Breast epithelium (tissue), 3 donors: ENCODE data around the gene MAJIN.

Experiments used
- POLR2A ChIP-seq: fragments of 450-650 bp; IDR thresholded peaks from one replicate; pipeline ENCODE4 v1.6.1; 2016; ENCODE audit warnings: antibody characterized with exemption, mild to moderate bottlenecking, moderate library complexity
- TF ChIP-seq, protein P1 (sequence below), 3 donors: fragments of 450-650 bp; IDR thresholded peaks; one replicate each; pipeline ENCODE4 v1.5.1; 2016 to 2017; ENCODE audit warnings: antibody characterized with exemption in 3 of 3, mild to moderate bottlenecking in 3 of 3, moderate library complexity in 3 of 3

DNA sequence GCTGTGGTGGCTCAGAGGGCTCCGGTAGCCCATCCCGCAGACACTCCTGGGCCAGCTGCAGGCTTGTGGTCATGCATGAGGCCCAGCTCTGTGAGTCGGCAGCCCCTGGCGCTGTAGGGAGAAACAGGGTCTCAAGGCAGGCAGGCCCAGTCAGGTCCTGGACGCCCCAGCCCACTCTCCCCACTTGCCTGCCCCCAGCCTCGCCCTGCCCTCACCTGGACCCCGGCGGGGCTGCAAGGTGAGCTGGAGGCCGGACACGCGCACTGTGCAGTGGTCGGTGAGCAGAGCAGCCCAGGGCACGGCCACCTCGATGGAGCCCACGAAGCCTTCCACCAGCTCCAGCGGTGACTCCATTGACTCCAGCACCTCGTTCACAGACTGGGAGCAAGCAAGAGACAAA lies 57.8 kb downstream of the MAJIN start:
- TF ChIP-seq, protein P1, sequence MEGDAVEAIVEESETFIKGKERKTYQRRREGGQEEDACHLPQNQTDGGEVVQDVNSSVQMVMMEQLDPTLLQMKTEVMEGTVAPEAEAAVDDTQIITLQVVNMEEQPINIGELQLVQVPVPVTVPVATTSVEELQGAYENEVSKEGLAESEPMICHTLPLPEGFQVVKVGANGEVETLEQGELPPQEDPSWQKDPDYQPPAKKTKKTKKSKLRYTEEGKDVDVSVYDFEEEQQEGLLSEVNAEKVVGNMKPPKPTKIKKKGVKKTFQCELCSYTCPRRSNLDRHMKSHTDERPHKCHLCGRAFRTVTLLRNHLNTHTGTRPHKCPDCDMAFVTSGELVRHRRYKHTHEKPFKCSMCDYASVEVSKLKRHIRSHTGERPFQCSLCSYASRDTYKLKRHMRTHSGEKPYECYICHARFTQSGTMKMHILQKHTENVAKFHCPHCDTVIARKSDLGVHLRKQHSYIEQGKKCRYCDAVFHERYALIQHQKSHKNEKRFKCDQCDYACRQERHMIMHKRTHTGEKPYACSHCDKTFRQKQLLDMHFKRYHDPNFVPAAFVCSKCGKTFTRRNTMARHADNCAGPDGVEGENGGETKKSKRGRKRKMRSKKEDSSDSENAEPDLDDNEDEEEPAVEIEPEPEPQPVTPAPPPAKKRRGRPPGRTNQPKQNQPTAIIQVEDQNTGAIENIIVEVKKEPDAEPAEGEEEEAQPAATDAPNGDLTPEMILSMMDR (IDR thresholded peaks at IDR 0.05) = no peak
- no peak for TF ChIP-seq POLR2A
